ENCODE data around the gene PRRC2B. TPM values are rescaled to one million over a fixed set of nuclear protein-coding genes. Genes with fewer than 3 reads are reported as not detected.
A peak's percentile ranks its signal among the peaks of the same experiment; 100 is the strongest.

PRRC2B gene
- total and polyA plus RNA-seq, 8 donors, result 26.3 to 251 (median 71.8) TPM

GRCh38 chr9:131426545-131426944 is 32.7 kb downstream of the PRRC2B start:
- peaks cover 0 to 10% (median 9%) of the 10 kb centered on the region in 4 donors for H3K36me3 ChIP-seq
- intact Hi-C loops (cut with DNase I; ENCODE audit: low total_unique reads), result no loop called here
- no peak overlapping the region for H3K27ac ChIP-seq

GRCh38 chr9:131429121-131430012 is 35.5 kb downstream of the PRRC2B start:
- 65 to 78% (median 77%) methylated on average over 10 of the region's 10 CpGs for WGBS, 5 donors
- Histone ChIP-seq H3K36me3 (peaks cover 16 to 36% (median 36%) of the 10 kb centered on the region in 4 donors), H3K27ac (peak overlapping the region in 2 of 5 donors; percentile 16 to 35)

More at GRCh38 chr9:131426545-131426944, 32.7 kb downstream of the PRRC2B start:
- WGBS, 5 donors, result 91 to 100% (median 94%) methylated on average over 3 of the region's 3 CpGs
- Histone ChIP-seq H3K9me3 (no peaks in the 10 kb centered on the region), H3K4me3 (no peak overlapping the region), H3K27me3 (no peaks in the 10 kb centered on the region), H3K4me1 (peaks cover 33 to 82% (median 48%) of the 10 kb centered on the region in 4 donors)
- TF ChIP-seq POLR2A (IDR thresholded peaks at IDR 0.05) (no peak), EP300 (IDR thresholded peaks at IDR 0.05) (no peak), POLR2AphosphoS5 (IDR thresholded peaks at IDR 0.05) (no peak)
- TF ChIP-seq, protein P1, sequence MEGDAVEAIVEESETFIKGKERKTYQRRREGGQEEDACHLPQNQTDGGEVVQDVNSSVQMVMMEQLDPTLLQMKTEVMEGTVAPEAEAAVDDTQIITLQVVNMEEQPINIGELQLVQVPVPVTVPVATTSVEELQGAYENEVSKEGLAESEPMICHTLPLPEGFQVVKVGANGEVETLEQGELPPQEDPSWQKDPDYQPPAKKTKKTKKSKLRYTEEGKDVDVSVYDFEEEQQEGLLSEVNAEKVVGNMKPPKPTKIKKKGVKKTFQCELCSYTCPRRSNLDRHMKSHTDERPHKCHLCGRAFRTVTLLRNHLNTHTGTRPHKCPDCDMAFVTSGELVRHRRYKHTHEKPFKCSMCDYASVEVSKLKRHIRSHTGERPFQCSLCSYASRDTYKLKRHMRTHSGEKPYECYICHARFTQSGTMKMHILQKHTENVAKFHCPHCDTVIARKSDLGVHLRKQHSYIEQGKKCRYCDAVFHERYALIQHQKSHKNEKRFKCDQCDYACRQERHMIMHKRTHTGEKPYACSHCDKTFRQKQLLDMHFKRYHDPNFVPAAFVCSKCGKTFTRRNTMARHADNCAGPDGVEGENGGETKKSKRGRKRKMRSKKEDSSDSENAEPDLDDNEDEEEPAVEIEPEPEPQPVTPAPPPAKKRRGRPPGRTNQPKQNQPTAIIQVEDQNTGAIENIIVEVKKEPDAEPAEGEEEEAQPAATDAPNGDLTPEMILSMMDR (IDR thresholded peaks at IDR 0.05), result no peak
- DNase-seq, result no peak

DNA sequence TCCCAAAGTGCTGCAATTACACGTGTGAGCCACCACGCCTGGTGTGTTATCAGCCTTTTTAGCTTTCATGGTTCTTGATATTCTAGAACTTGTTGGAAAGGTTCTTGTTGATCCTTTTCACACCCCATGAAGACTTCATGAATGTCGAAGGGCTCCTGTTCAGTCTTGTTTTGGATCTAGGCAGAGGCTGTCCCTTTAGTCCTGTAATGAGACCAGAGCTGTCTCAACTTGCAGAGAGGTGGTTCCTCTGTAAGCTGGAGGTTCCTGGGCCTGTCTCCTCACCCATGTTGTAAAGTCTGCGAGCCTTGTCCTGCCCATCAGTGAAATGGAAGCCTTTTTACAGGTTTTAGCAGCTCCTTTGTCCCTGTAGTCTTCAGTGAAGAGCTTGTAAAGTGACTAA is 38.2 kb downstream of the PRRC2B start:
- Histone ChIP-seq H3K4me3 (no peak overlapping the region), H3K27me3 (no peaks in the 10 kb centered on the region), H3K27ac (peak overlapping the region in 1 of 5 donors; percentile 37), H3K4me1 (peaks cover 7 to 46% (median 29%) of the 10 kb centered on the region in 4 donors), H3K9me3 (no peaks in the 10 kb centered on the region), H3K36me3 (peaks cover 37 to 62% (median 62%) of the 10 kb centered on the region in 4 donors)
- DNase-seq, result no peak
- TF ChIP-seq POLR2AphosphoS5 (IDR thresholded peaks at IDR 0.05) (no peak), EP300 (IDR thresholded peaks at IDR 0.05) (no peak), POLR2A (IDR thresholded peaks at IDR 0.05) (no peak)
- TF ChIP-seq, protein P1 (IDR thresholded peaks at IDR 0.05), result no peak
- intact Hi-C loops (cut with DNase I; ENCODE audit: low total_unique reads), result no loop called here
- 72 to 89% (median 80%) methylated on average over 4 of the region's 4 CpGs for WGBS, 5 donors

More at GRCh38 chr9:131429121-131430012, 35.5 kb downstream of the PRRC2B start:
- DNase-seq, result no peak
- H3K4me3 ChIP-seq, result no peak overlapping the region
- intact Hi-C loops (cut with DNase I; ENCODE audit: low total_unique reads), result no loop called here
- TF ChIP-seq POLR2A (IDR thresholded peaks at IDR 0.05) (no peak), POLR2AphosphoS5 (IDR thresholded peaks at IDR 0.05) (no peak), EP300 (IDR thresholded peaks at IDR 0.05) (no peak)
- TF ChIP-seq, protein P1 (IDR thresholded peaks at IDR 0.05), result no peak
- no peaks in the 10 kb centered on the region for H3K9me3 ChIP-seq
- H3K27me3 ChIP-seq, result no peaks in the 10 kb centered on the region
- H3K4me1 ChIP-seq, result peaks cover 7 to 67% (median 31%) of the 10 kb centered on the region in 4 donors

GRCh38 chr9:131432597-131433301 is 38.9 kb downstream of the PRRC2B start:
- TF ChIP-seq EP300 (IDR thresholded peaks at IDR 0.05) (no peak), POLR2A (IDR thresholded peaks at IDR 0.05) (no peak), POLR2AphosphoS5 (IDR thresholded peaks at IDR 0.05) (peak in 1 of 3 donors; percentile 71)
- intact Hi-C loops (cut with DNase I; ENCODE audit: low total_unique reads), result no loop called here
- peak overlapping the region in 4 of 5 donors; percentile 12 to 71 (median 40) for H3K27ac ChIP-seq
- H3K4me3 ChIP-seq, result no peak overlapping the region
- DNase-seq, result no peak
- H3K27me3 ChIP-seq, result no peaks in the 10 kb centered on the region
- no peaks in the 10 kb centered on the region for H3K9me3 ChIP-seq
- 75 to 83% (median 78%) methylated on average over 15 of the region's 15 CpGs for WGBS, 5 donors
- peaks cover 44 to 69% (median 69%) of the 10 kb centered on the region in 4 donors for H3K36me3 ChIP-seq
- peaks cover 7 to 44% (median 28%) of the 10 kb centered on the region in 4 donors for H3K4me1 ChIP-seq

Data from stomach (tissue), 9 donors.